HCT116 (cell line): ENCODE measurements around the gene SPEN. TPM values are rescaled to one million over a fixed set of nuclear protein-coding genes. Genes with fewer than 3 reads are reported as not detected.
A peak's percentile ranks its signal among the peaks of the same experiment; 100 is the strongest.

Experiments used
- ATAC-seq: fragments of 200-7000 bp; cut with Tn5 transposase; 2 replicates; pipeline ENCODE4 v1.9.1; 2020; ENCODE audit warnings: mild to moderate bottlenecking, moderate library complexity
- BruUV-seq: library from RNA; stranded (reverse); fragments of 400-500 nt; replicated peaks from 2 replicates; lab custom pipeline; 2021; lab: Mats Ljungman, UMichigan
- CTCF ChIA-PET: fragments of 300-600 bp; sonication (Branson Sonifier 250); formaldehyde crosslinking; loops from one replicate; lab custom pipeline; 2021; ENCODE audit warnings: antibody characterized with exemption; lab: Charles Lee
- POLR2A ChIA-PET: fragments of 300-600, 350-600 bp; sonication (Branson Sonifier 250); formaldehyde crosslinking; loops from one replicate; lab custom pipeline; 2021; ENCODE audit warnings: antibody characterized with exemption; lab: Charles Lee
- RAD21 ChIA-PET, 2 experiments: fragments of 300-600 bp; sonication (Branson Sonifier 250); formaldehyde crosslinking; loops; one replicate each; lab custom pipeline; 2023; ENCODE audit warnings: low total read pairs in 2 of 2; ENCODE audit not compliant: uncharacterized antibody in 2 of 2, unreplicated experiment in 2 of 2, low non-redundant PET in 1 of 2; lab: Charles Lee
- DNase-seq: peaks from one replicate; pipeline ENCODE4 v3.0.0-alpha.2; 2010; ENCODE audit warnings: low read depth, low spot score
- H2AFZ ChIP-seq: fragments of 200-600 bp; shearing (Covaris generic), sonication (generic); 2 replicates; pipeline ENCODE4 v1.6.1; 2017; ENCODE audit warnings: low read depth, mixed run types, mixed read lengths, antibody characterized with exemption, low read length; ENCODE audit not compliant: poor library complexity, severe bottlenecking
- H3K27ac ChIP-seq: 2 replicates; pipeline ENCODE4 v1.5.1; 2012; ENCODE audit warnings: low read depth, low read length
- H3K27me3 ChIP-seq: fragments of 200-600 bp; sonication (generic); 2 replicates; pipeline ENCODE4 v1.6.1; 2016; ENCODE audit warnings: mixed run types, low read length, mixed read lengths; ENCODE audit not compliant: insufficient read depth
- H3K36me3 ChIP-seq, 2 experiments: fragments of 200-500 bp in 1 of 2; fragments of 200-600 bp in 1 of 2; sonication (Bioruptor generic) in 1 of 2; sonication (generic) in 1 of 2; 2 replicates each; pipeline versions ENCODE4 v1.5.1 to v1.6.1; 2014 to 2016; ENCODE audit warnings: low read length in 2 of 2, inconsistent platforms in 1 of 2, mixed read lengths in 1 of 2, mixed run types in 1 of 2; ENCODE audit not compliant: insufficient read depth in 2 of 2, control insufficient read depth in 1 of 2
- H3K4me1 ChIP-seq, 2 experiments: fragments of 200-600 bp in 1 of 2; sonication (generic) in 1 of 2; 2 replicates each; pipeline versions ENCODE4 v1.5.1 to v1.6.1; 2012 to 2017; ENCODE audit warnings: low read length in 2 of 2, inconsistent platforms in 1 of 2, mild to moderate bottlenecking in 1 of 2, mixed read lengths in 1 of 2, mixed run types in 1 of 2, moderate library complexity in 1 of 2; ENCODE audit not compliant: insufficient read depth in 2 of 2, control insufficient read depth in 1 of 2
- H3K4me2 ChIP-seq: fragments of 200-600 bp; sonication (generic); 2 replicates; pipeline ENCODE4 v1.6.1; 2017; ENCODE audit warnings: mixed run types, low read length, mixed read lengths
- H3K4me3 ChIP-seq, 2 experiments: fragments of 200-600 bp in 1 of 2; sonication (generic) in 1 of 2; replicated peaks in 1 of 2; 2 replicates each; pipeline ENCODE4 v1.5.1; 2011 to 2016; ENCODE audit warnings: low read length in 2 of 2, control low read depth in 1 of 2, low read depth in 1 of 2, mild to moderate bottlenecking in 1 of 2, mixed read lengths in 1 of 2, mixed run types in 1 of 2
- H3K79me2 ChIP-seq: fragments of 200-600 bp; sonication (generic); 2 replicates; pipeline ENCODE4 v1.6.1; 2017; ENCODE audit warnings: mild to moderate bottlenecking, mixed run types, low read length, moderate library complexity, mixed read lengths; ENCODE audit not compliant: insufficient read depth
- H3K9ac ChIP-seq: fragments of 200-600 bp; sonication (generic); 2 replicates; pipeline ENCODE4 v1.6.1; 2016; ENCODE audit warnings: low read length, mixed read lengths
- H3K9me2 ChIP-seq: fragments of 200-600 bp; sonication (generic), shearing (Covaris generic); 2 replicates; pipeline ENCODE4 v1.6.1; 2017; ENCODE audit warnings: mixed run types, mild to moderate bottlenecking, moderate library complexity; ENCODE audit not compliant: insufficient read depth
- H3K9me3 ChIP-seq, 2 experiments: fragments of 200-500 bp in 1 of 2; fragments of 200-600 bp in 1 of 2; sonication (Bioruptor generic) in 1 of 2; sonication (generic) in 1 of 2; 2 replicates each; pipeline ENCODE4 v1.6.1; 2014 to 2017; ENCODE audit warnings: low read length in 2 of 2, mixed read lengths in 2 of 2, inconsistent platforms in 1 of 2, low read depth in 1 of 2, mild to moderate bottlenecking in 1 of 2, mixed run types in 1 of 2, moderate library complexity in 1 of 2; ENCODE audit not compliant: control insufficient read depth in 1 of 2, insufficient read depth in 1 of 2
- H4K20me1 ChIP-seq: fragments of 200-600 bp; sonication (generic), shearing (Covaris generic); 2 replicates; pipeline ENCODE4 v1.6.1; 2017; ENCODE audit warnings: mixed run types, mild to moderate bottlenecking, moderate library complexity; ENCODE audit not compliant: insufficient read depth
- CTCF ChIP-seq, 3 experiments: fragments of 200-600 bp in 1 of 3; sonication (generic) in 1 of 3; IDR thresholded peaks in 2 of 3; conservative IDR thresholded peaks in 1 of 3; 2 replicates each; pipeline ENCODE4 v1.5.1; 2012 to 2017; ENCODE audit warnings: low read depth in 2 of 3, low read length in 2 of 3, antibody characterized with exemption in 1 of 3, borderline replicate concordance in 1 of 3, control low read depth in 1 of 3, mild to moderate bottlenecking in 1 of 3, mixed read lengths in 1 of 3, mixed run types in 1 of 3, moderate library complexity in 1 of 3; ENCODE audit not compliant: insufficient read depth in 1 of 3
- REST ChIP-seq: IDR thresholded peaks from 2 replicates; pipeline ENCODE4 v1.6.1; 2012; ENCODE audit warnings: low read depth
- intact Hi-C: fragments of 100-400 bp; cut with micrococcal nuclease; formaldehyde crosslinking; loops from 2 replicates; pipeline ENCODE4 v1.10.0; 2022
- total RNA-seq: library from RNA; stranded (reverse); gene quantifications from one replicate; pipeline ENCODE4 v1.2.1, GENCODE V29; 2021; ENCODE audit not compliant: unreplicated experiment

The SPEN gene
- total RNA-seq, 1 experiment from 2014 or later, result 58.6 TPM

GRCh38 chr1:15847893-15848142 is 311 bp downstream of the SPEN start:
- no peak overlapping the region for H2AFZ ChIP-seq
- peak overlapping the region; percentile 83 for H3K4me2 ChIP-seq
- H3K9me3 ChIP-seq, result no peaks in the 10 kb centered on the region
- peak overlapping the region; percentile 86 for H3K27ac ChIP-seq
- intact Hi-C loops, result no loop called here
- TF ChIP-seq CTCF (IDR thresholded peaks at IDR 0.05 in 2 of 3, conservative IDR thresholded peaks at IDR 0.05 in 1 of 3; ENCODE audit: borderline replicate concordance in 1 of 3, insufficient read depth in 1 of 3, low read depth in 2 of 3, low read length in 2 of 3), result no peak
- TF ChIP-seq REST, result no peak
- ChIA-PET RAD21 (interaction anchor here (0.6 to 1.2 kb wide), 3 partner anchors 13 to 56 kb away, joined by 3 read pairs; no protein-coding TSS in a partner anchor), CTCF (interaction anchor here (0.9 to 1.0 kb wide), 2 partner anchors 32 to 56 kb away, joined by 4 to 5 read pairs; no protein-coding TSS in a partner anchor), POLR2A (interaction anchor here (0.8 to 2.8 kb wide), 6 partner anchors 11 to 128 kb away, joined by 3 to 9 read pairs (median 4); partner anchors contain the start of gene ZBTB17)
- H3K79me2 ChIP-seq, result peaks cover 58% of the 10 kb centered on the region
- DNase-seq (no peak), ATAC-seq (no peak)
- H3K4me3 ChIP-seq, result peak overlapping the region; percentile 70 to 79
- H4K20me1 ChIP-seq, result no peaks in the 10 kb centered on the region
- no peaks in the 10 kb centered on the region for H3K27me3 ChIP-seq
- no peaks in the 10 kb centered on the region for H3K9me2 ChIP-seq
- H3K4me1 ChIP-seq, result peaks cover 30 to 47% of the 10 kb centered on the region in 2 experiments
- BruUV-seq, result no TSS peak
- H3K36me3 ChIP-seq, result no peaks in the 10 kb centered on the region
- H3K9ac ChIP-seq, result peak overlapping the region; percentile 90
